ENCODE measurements around the gene FAM187B.
"Not testable (repeated sequence)": the region's sequence is repeated elsewhere in the genome, so short reads cannot be mapped to it uniquely, and the experiment has no call there.

The FAM187B gene

DNA sequence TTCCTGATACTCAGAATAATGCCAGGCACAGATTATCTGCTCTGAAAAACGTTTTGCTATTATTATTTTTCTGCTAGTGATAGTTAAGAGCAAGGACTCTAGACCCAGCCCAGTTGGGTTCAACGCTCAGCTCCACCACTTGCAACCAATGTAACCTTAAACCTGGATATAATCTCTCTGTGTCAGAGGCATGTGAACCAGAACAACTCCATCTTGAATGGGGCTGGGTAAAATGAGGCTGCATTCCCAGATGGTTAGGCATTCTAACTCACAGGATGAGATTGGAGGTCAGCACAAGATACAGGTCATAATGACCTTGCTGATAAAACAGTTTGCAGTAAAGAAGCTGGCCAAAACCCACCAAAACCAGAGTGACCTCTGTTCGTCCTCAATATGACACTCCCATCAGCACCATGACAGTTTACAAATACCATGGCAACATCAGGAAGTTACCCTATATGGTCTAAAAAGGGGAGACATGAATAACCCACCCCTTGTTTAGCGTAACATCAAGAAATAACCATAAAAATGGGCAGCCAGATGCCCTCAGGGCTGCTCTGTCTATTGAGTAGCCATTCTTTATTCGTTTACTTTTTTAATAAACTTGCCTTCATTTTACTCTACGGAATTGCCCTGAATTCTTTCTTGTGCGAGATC, 13.6 kb downstream of the FAM187B start:
- DNase-seq: no peak

DNA sequence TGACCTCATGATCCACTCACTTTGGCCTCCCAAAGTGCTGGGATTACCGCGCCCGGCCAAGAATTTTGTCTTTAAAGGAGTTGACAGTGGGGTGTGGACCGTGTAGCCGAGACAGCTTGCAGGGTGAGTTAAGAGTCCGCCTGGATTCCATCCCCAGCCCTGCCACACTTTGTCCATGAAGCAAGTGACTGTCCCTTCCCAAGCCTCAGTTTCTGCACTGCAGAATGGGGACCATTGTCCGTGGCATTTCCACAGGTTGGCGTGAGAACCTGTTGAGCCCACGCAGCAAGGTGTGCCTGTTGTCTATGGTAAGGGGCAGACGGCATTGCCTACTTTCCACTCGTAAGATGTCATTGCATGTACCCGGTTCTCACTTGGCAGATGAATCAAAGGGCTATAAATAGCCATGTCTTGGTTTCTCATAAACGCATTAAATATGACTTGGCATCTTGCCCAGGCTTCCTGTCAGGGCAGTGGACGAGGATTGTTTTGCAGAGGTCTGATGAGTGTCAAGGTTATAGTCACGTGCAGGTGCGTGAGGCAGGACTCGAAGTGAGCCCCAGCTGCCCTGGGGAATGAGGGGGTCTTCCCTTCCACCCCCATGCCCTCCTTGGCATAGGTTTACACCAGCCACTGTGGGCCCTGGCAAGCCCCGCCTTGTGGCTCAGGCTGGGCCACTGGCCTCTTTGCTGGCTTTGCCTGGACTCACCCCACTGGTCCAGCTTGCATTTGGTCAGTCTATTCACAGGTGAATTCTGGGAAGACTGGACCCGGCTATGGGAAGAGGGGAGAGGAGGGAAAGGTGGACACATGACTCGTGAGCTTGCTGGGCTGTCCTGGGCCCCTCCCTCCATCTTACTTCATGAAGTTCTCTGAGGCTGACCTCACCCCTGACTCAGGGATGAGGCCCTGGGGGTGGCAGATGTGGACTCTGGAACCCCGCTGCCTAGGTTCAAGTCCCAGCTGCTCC, 14.6 kb downstream of the FAM187B start:
- peak in 2 of 51 donors; percentile 14 for DNase-seq

DNA sequence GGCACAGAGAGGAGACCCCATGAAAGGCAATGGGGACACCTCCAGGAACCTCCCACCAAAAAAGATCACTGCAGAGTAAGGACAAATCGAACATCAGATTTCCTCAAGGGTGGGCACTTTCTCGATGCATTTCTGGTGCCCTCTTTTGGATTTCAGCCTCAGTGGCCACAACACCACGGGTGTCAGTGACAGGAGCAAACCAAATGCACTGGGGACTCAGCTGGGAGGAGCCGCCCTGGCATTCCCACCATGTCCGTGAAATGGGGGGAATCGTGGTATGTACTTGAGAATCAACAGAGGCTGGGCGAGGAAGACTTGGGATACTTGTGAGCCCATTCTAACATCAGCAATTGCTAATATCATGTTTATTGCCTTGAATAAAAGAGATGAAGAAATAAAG, 16.3 kb downstream of the FAM187B start:
- DNase-seq: no peak

DNA sequence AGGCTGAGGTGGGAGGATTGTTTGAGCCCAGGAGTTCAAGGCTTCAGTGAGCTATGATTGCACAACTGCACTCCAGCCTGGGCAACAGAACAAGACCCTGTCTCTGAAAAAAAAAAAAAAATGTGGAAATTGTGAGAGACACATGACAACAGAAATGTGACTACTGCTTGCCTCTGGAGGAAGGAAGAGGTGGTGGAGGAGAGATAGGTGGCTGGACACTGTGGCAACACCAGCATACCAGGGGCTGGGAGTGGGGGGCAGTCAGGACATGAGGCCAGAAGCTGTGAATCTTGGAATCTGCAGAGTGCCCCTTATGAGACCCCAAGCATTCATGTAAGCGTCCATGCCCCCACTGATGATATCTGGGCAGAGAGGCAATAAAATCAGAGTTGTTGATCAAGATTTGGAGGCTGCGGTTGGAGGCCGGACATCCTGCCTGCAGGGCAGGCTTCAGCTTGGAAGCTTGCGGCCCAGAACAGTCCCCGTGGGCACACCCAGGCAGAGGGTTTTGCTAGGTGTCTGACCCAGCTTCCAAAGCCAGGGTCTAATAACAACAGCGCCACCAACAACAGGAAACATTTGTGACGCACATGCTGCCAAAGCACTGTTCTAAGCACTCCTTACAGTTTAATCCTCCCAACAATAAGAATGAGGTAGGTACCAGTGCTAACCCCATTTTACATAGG, 16.9 kb downstream of the FAM187B start:
- no peak for DNase-seq

DNA sequence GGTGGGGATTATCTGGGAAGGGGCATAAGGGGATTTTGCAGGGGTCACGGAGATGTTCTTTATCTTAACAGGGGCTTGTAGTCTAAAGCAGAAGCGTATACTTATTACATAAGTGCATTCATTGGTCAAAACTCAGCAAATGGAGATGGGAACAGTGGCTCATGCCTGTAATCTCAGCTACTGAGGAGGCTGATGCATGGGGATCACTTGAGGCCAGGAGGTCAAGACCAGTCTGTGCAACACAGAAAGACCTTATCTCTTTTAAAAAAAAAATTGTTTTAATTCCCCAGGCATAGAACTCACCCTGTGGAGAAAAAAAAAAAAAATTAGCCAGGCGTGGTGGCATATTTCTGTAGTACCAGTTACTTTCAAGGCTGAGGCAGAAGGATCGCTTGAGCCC, 18.9 kb downstream of the FAM187B start:
- DNase-seq: no peak

DNA sequence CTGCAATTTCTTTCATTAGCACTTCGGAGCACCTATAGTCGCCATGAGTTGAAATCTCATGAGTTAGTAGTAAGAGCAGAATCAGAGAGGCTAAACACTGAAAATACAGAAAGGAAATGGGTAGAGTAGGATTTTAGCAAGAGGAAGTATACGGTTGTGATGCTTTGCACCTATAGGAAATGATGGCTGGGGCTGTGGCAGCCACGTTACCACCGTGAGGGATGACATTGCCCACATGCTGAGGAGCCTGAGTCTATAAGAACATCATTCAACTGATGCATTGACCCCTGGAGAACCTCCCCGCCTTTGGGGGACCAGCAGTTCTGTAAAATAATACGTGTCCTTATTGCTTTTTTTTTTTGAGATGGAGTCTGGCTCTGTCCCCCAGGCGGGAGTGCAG, 20.4 kb downstream of the FAM187B start:
- DNase-seq: no peak

DNA sequence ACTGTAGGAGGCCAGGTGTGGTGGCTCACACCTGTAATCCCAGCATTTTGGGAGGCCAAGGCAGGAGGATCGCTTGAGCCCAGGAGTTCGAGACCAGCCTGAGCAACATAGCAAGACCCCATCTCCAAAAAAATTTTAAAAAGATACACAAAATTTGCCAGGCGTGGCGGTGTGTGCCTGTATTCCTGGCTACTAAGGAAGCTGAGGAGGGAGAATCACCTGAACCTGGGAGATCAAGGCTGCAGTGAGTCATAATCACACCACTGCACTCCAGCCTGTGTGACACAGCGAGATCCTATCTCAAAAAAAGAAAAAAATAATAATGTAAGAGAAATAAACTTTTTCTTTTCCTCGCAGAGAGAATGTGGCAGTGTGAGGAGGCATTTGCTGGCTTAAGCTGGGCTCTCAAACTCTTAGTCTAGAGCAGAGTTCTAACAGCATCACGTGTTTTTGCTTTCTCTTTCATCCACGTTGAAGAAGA, 21.1 kb downstream of the FAM187B start:
- DNase-seq: no peak

DNA sequence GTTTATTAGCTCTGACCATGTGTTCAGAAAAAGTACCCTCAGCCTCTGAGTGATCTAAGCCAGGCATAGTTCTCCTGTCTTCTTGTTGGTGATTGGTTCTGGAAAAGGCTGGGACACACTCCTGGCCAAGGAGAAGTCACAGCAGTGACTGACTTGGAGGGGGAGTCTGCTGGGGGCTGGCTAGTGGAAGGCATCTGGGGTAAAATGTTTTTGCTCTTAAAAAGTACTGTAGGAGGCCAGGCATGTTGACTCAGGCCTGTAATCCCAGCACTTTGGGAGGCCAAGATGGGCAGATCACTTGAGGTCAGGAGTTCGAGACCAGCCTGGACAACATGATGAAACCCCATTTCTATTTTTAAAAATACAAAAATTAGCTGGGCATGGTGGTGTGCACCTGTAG, 21.7 kb downstream of the FAM187B start:
- no peak for DNase-seq

DNA sequence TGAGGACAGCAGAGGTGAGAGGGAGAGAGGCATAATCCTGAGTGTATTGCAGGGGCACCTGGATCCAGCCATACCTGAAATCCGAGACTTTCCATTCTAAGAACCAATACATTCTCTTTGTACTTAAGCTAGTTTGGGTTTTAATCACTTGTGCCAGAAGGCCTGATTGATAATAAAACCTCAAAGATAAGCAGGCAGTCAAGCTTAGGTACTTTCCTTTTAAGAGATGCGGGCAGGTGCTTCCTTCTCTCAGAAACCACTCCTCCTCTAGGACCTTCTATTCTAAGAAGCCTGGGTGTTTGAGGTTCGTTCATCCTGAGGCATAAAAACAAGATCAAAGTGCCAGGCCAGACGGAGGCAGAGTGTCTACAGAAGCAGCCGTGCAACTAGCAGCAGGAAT, 22.2 kb downstream of the FAM187B start:
- no peak for DNase-seq

DNA sequence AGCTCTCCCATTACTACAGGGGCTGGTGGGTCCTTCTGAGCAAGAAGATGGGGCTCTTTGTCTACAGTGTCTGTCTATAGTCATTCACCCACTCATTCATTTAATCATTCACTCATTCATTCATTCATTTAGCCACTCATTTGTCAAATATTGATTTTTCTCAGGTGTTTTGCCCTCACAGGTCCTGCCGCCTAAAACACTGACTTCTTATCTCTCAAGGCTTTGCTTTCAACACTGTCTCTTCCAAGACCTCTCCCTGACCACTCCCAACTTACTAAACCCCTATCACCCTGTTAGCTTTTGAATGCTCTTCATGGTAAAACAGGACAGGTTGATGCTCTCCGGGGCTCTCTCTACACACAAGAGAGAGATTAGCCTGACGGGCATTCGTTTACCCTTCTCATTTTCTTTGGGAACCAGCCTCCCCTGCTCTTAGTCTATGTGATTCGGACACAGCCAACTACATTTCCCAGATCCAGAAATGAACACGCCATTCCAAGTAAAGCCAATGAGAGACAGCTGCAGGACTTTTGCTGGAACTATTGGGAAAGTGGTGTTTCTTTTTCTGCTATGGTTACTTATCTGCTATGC, 22.7 kb downstream of the FAM187B start:
- DNase-seq: no peak

DNA sequence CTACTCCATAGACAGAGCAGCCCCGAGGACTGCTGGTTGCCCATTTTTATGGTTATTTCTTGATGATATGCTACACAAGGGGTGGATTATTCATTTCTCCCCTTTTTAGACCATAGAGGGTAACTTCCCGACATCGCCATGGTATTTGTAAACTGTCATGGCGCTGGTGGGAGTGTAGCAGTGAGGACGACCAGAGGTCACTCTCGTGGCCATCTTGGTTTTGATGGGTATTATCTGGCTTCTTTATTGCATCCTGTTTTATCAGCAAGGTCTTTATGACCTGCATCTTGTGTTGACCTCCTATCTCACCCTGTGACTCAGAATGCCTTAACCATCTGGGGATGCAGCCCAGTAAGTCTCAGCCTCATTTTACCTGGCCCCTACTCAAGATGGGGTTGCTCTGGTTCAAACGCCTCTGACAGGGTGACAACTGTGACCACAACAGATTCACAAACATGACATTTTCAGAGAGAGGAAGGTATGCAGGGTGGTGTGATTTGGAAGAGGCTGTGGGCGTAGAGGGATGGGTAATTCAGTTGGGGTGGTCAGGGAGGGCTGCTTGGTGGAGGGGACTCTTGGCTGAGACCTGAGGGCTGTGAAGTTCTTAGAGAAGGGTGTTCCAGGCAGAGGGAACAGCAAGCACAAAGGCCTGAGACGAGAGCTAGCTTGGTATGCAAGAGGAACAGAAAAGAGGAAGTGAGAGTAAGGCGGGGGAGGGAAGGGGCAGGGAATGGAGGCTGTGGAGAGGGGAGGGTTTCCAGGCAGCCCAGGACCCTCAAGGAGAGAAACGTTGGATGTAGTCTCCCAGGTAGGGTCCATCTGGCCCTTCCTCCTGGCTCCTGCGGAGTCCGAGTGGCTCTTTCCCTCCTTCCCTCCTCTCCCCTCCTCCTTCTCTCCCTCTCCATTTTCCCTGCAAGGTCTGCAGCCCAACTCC, 23.5 kb downstream of the FAM187B start:
- DNase-seq: peak in 1 of 51 donors; percentile 2

DNA sequence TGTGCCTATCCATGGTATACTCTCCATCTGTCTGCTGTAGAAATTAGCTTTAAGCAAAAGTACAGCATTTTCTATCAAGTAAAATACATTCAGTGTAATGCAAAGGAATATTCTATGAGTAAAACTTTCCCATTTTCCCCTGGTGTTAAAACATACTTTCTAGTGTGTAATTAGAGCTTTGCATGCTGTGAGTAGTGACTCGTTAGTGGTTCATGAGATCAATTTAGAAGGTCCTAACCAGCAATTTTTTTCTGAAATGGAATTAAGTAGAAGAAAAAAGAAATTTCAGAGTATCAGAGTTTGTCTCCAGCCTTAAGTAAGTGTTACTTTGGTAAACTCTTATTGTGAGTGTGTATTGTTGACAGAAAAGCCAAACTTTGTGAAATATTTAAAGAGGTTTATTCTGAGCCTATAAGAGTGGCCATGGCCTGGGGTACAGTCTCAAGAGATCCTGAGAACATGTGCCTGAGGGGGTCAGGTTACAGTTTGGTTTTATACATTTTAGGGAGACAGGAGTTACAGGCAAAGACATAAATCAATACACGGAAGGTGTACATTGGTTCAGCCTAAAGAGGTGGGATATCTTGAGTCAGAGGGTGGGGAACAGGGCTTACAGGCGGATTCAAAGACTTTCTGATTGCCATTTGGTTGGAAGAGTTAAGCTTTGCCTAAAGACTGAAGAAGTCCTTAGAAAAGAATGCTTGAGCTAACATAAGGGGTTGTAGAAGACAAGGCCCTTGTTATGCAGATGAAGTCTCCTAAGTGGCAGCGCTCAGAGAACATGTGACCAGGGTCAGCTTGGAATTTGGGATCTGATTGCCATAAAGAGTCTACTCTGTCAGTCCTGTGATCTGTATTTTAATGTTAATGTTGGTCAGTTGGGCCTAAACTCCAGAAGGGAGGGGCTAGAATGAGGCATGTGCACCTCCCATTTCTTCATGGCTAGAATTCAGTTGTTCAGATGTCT, 25.5 kb downstream of the FAM187B start:
- DNase-seq: no peak

DNA sequence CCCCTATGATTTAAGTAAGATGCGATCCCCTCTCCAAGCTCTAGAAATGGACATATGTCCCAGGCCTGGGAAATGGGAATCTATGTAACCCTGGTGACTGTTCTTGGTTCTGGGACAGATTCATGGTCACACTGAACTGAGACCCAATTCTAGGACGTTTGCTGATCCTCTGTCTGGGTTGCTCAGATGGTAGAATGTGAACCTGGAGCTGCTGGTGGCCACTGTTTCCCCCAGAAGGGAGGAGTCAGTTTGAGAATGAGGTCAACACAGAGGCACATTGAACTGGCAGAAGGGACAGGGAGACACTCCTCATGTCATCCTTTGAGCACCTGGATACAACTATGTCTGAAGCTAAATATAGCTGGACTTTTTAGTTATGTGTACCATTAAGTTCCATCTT, 29.1 kb downstream of the FAM187B start:
- no peak for DNase-seq

DNA sequence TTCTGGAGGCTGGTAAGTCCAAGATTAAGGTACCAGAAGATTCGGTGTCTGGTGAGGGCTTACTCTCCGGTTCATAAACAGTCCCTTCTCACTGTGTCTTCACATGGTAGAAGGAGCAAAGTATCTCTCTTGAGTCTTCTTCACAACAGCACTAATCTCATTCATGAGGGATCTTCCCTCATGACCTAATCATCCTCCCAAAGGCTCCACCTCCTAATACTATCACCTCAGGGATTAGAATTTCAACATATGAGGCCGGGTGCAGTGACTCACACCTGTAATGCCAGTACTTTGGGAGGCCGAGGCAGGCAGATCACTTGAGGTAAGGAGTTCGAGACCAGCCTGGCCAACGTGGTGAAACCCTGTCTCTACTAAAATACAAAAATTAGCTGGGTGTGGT, 31.7 kb downstream of the FAM187B start:
- not testable (repeated sequence) for DNase-seq

DNA sequence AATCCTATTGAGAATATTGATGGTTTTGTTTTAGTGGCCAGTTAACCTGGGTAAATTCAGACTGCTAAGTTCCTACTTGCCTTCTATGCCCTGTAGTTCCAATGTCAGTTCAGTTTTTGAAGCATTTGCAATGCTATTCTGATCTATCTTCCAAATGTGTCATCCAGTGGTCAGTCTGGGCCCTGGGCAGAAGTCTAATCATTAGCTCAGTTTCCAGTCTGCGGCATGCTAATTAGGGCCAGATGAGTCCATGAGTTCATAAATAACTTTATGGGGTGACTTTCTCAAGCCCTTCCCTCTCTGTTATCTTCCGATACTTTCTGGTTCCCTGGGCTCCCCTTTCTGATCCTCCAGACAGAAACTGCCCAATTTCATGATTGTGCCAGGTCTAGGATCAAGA, 32.7 kb downstream of the FAM187B start:
- DNase-seq: no peak

DNA sequence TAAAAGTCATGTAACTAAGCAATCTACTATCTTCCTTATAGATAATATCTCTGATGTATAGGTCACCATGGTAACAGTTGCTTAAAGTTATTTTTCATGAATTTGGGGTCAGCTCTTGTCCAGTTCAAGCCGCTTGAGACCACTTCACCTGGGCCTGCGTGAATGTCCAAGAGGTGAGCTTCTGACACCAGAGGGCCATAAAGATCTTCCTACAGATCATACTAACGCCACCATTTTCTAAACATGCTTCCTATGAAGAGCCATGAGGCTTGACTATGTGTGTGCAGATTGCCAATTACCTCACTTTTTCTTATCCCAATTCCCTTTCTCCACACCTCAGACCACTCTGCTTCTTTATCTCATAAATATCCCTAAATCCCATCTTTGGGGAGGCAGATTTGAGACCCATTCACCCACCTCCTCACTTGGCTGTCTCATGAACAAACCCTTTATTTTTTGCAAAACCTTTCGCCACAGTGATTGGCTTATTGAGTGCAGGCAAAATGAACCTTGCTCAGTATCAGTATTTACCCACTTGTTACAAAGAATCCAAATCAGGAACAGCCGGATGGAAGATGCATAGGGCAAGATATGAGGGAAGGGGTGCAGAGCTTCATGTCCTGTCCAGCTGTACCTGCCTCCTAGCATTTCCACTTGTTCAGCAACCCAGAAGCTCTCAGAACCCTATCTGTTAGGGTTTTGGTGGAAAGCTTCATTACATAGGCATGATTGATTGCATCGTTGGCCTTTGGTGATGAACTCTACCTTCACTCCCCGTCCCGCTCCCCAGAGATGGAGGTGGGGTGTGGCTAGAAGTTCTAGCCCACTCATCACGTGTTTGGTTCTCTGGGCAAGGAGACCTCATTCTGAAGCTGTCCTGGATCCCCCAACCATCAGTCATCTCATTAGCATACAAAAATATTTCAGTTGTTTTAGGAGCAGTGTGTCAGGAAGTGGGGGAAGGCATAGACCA, 34.2 kb downstream of the FAM187B start:
- no peak for DNase-seq

DNA sequence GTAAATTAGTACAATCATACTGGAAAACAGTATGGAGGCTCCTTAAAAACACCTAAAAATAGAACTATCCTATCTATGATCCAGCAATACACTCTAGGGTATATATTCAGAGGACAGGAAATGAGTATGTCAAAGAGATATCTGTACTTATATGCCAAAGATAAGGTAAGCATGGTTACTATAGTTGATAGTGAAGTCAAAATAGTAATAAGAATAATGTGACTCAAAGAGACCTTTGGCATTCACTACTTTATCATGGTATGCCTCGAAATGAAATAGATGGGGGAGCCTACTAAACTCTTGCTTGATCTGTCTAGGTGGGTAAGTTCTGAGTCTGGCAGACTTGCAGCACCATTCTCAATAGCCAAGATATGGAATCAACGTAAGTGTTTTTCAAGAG, 43.7 kb downstream of the FAM187B start:
- no peak for DNase-seq

DNA sequence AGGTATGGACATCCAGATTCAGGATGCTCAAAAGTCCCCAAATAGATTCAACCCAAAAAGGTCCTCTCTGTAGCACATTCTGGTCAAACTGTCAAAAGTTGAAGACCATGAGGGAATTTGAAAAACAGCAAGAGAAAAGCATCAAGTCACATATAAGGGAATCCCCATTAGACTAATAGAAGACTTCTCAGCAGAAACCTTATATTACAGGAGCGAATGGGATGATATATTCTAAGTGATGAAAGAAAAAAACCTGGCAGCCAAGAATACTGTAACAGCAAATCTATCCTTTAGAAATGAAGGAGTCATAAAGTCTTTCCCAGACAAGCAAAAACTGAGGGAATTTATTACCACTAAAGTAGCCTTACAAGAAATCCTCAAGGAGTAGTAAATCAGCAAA, 44.3 kb downstream of the FAM187B start:
- DNase-seq: no peak

Measured in hypothalamus (tissue), 51 donors.